NB4 (cell line): ENCODE measurements around the gene BBS9.

Experiments
- MAX ChIP-seq: IDR thresholded peaks from 2 replicates; pipeline ENCODE4 v1.6.1; 2011; ENCODE audit warnings: low read depth, low read length
- MYC ChIP-seq: IDR thresholded peaks from 2 replicates; pipeline ENCODE4 v1.6.1; 2011; ENCODE audit warnings: low read depth, low read length
- POLR2A ChIP-seq: IDR thresholded peaks from 2 replicates; pipeline ENCODE4 v1.6.1; 2011; ENCODE audit warnings: mild to moderate bottlenecking; ENCODE audit not compliant: insufficient read length; ENCODE audit errors: extremely low read depth
- TF ChIP-seq, protein P1 (sequence below): IDR thresholded peaks from one replicate; pipeline ENCODE4 v1.5.1; 2012; ENCODE audit warnings: low read depth, low read length

DNA sequence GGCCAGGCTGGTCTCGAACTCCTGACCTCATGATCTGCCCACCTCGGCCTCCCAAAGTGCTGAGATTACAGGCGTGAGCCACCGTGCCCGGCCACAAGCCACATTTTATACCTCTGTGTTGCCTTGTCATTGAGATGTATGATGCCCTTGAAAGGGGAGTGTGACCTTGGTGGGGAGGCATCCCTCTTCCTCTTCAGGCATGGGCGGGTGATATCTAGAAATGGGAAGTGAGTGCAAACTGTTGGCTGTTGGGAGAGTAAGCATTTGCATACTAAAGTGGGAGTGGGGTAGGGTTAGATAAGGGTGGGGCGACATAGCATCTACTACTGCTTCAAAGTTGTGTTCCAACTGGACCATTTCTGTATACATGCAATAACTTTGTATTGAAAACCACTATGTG lies 40.2 kb upstream of the BBS9 start:
- TF ChIP-seq POLR2A (no peak), MYC (no peak), MAX (no peak)
- TF ChIP-seq, protein P1, sequence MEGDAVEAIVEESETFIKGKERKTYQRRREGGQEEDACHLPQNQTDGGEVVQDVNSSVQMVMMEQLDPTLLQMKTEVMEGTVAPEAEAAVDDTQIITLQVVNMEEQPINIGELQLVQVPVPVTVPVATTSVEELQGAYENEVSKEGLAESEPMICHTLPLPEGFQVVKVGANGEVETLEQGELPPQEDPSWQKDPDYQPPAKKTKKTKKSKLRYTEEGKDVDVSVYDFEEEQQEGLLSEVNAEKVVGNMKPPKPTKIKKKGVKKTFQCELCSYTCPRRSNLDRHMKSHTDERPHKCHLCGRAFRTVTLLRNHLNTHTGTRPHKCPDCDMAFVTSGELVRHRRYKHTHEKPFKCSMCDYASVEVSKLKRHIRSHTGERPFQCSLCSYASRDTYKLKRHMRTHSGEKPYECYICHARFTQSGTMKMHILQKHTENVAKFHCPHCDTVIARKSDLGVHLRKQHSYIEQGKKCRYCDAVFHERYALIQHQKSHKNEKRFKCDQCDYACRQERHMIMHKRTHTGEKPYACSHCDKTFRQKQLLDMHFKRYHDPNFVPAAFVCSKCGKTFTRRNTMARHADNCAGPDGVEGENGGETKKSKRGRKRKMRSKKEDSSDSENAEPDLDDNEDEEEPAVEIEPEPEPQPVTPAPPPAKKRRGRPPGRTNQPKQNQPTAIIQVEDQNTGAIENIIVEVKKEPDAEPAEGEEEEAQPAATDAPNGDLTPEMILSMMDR: no peak
